GM12878 (cell line): ENCODE measurements around the gene ZCWPW2. TPM values are rescaled to one million over a fixed set of nuclear protein-coding genes. Genes with fewer than 3 reads are reported as not detected.

Experiments used
- CHD4 ChIP-seq: fragments of 200-600 bp; sonication (generic); IDR thresholded peaks from 2 replicates; pipeline ENCODE4 v1.6.1; 2016; ENCODE audit warnings: mild to moderate bottlenecking
- FOXM1 ChIP-seq: IDR thresholded peaks from 2 replicates; pipeline ENCODE4 v1.6.1; 2012; ENCODE audit warnings: low read depth, mild to moderate bottlenecking, inconsistent platforms, low read length, moderate library complexity
- HCFC1 ChIP-seq: fragments of 150-350 bp; IDR thresholded peaks from 2 replicates; pipeline ENCODE4 v1.6.1; 2014; ENCODE audit warnings: low read length
- IKZF1 ChIP-seq: fragments of 450-650 bp; conservative IDR thresholded peaks from 2 replicates; pipeline ENCODE4 v1.6.1; 2017; ENCODE audit warnings: antibody characterized with exemption, mild to moderate bottlenecking
- NFIC ChIP-seq: IDR thresholded peaks from 2 replicates; pipeline ENCODE4 v1.6.1; 2012; ENCODE audit warnings: low read depth, mild to moderate bottlenecking, inconsistent platforms, low read length, moderate library complexity
- NFYA ChIP-seq: IDR thresholded peaks from 2 replicates; pipeline ENCODE4 v1.6.1; 2011; ENCODE audit warnings: low read depth, mild to moderate bottlenecking, low read length, improper control_type of control experiment, borderline replicate concordance
- NR2F1 ChIP-seq: fragments of 450-650 bp; conservative IDR thresholded peaks from 2 replicates; pipeline ENCODE4 v1.6.1; 2017; ENCODE audit warnings: mild to moderate bottlenecking
- RUNX3 ChIP-seq: IDR thresholded peaks from 2 replicates; pipeline ENCODE4 v1.6.1; 2012; ENCODE audit warnings: low read length, inconsistent platforms
- SIN3A ChIP-seq: IDR thresholded peaks from 2 replicates; pipeline ENCODE4 v1.6.1; 2012; ENCODE audit warnings: low read depth, low read length, improper control_type of control experiment
- SMAD5 ChIP-seq: IDR thresholded peaks from 2 replicates; pipeline ENCODE4 v1.6.1; 2016; ENCODE audit warnings: antibody characterized with exemption, low read depth
- SPI1 ChIP-seq: IDR thresholded peaks from 2 replicates; pipeline ENCODE4 v1.6.1; 2011; ENCODE audit warnings: low read depth, mild to moderate bottlenecking, low read length, moderate library complexity, borderline replicate concordance; ENCODE audit not compliant: insufficient read depth
- TBL1XR1 ChIP-seq: IDR thresholded peaks from 2 replicates; pipeline ENCODE4 v1.6.1; 2012; ENCODE audit warnings: low read depth, low read length, improper control_type of control experiment
- polyA plus RNA-seq, 11 experiments: library from polyadenylated mRNA; depleted of rRNA in 4 of 11; unstranded in 6 of 11; stranded (reverse) in 5 of 11; fragments of >200 nt; fragmentation: Nextera tagmentation in 4 of 11; fragmentation: Illumina TruSeq in 1 of 11; extraction: Ambion mirVana in 4 of 11; extraction: Trizol in 1 of 11; gene quantifications; 1 replicate in 1 of 11; 2 replicates in 10 of 11; pipeline versions ENCODE4 v1.2.1 to v1.2.3, GENCODE V29; 2011 to 2016; ENCODE audit warnings: inconsistent platforms in 2 of 11, missing spikeins in 2 of 11, low read depth in 1 of 11
- total RNA-seq, 4 experiments: library from RNA; depleted of rRNA in 3 of 4; stranded (reverse); fragments of >200 nt in 3 of 4; fragmentation: Illumina TruSeq in 1 of 4; extraction: Trizol in 1 of 4; gene quantifications; 2 replicates each; pipeline versions ENCODE4 v1.2.1 to v1.2.3, GENCODE V29; 2013 to 2021
- TF ChIP-seq, protein P1 (sequence below): fragments of 450-650 bp; IDR thresholded peaks from 2 replicates; pipeline ENCODE4 v1.6.1; 2014; ENCODE audit warnings: mild to moderate bottlenecking
- TF ChIP-seq, protein P2 (sequence below): fragments of 450-650 bp; IDR thresholded peaks from 2 replicates; pipeline ENCODE4 v1.6.1; 2017; ENCODE audit warnings: mild to moderate bottlenecking, low read depth, inconsistent platforms; ENCODE audit not compliant: poor library complexity, severe bottlenecking
- TF ChIP-seq, protein P3 (sequence below): fragments of 450-650 bp; IDR thresholded peaks from 2 replicates; pipeline ENCODE4 v1.6.1; 2018; ENCODE audit warnings: mild to moderate bottlenecking, low read depth, moderate library complexity; ENCODE audit not compliant: partially characterized antibody
- TF ChIP-seq, protein P4 (sequence below): IDR thresholded peaks from 2 replicates; pipeline ENCODE4 v1.6.1; 2011; ENCODE audit warnings: low read depth, mild to moderate bottlenecking, low read length, moderate library complexity, borderline replicate concordance; ENCODE audit errors: extremely low read depth
- TF ChIP-seq, protein P5 (sequence below): fragments of 450-650 bp; conservative IDR thresholded peaks from 2 replicates; pipeline ENCODE4 v1.6.1; 2017; ENCODE audit warnings: mild to moderate bottlenecking, moderate library complexity
- TF ChIP-seq, protein P6 (sequence below): IDR thresholded peaks from 2 replicates; pipeline ENCODE4 v1.6.1; 2011; ENCODE audit warnings: low read depth, low read length, improper control_type of control experiment, borderline replicate concordance

Gene ZCWPW2
- total and polyA plus RNA-seq, 10 of the 15 experiments (the other 5 are each of a cell fraction or from before 2014, with no cell fraction given): 0.09 to 0.38 (median 0.22) TPM; not detected in 3

DNA sequence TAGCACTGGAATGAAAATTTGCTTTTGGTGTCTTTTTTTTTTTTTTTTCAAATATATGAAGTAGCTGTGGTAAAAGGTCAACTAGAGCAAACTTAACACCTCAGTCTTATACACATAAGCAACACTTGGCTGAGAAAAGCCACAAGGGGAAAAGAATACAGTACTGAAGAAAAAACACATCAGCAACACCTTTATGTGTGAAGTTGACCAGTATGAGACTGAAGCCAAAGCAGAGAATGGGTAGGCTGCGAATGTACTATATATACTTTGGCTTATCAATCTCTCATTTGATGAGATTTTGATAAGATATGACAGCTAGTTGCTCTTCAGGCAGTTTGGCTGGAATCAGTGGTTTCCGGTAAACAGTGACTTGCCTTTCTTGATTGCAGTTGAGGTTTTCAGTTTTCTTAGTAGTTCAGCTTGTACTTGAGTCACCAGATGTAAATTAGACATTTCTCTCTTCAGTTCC lies 22.0 kb upstream of the ZCWPW2 start (continued):
- TF ChIP-seq, protein P1, sequence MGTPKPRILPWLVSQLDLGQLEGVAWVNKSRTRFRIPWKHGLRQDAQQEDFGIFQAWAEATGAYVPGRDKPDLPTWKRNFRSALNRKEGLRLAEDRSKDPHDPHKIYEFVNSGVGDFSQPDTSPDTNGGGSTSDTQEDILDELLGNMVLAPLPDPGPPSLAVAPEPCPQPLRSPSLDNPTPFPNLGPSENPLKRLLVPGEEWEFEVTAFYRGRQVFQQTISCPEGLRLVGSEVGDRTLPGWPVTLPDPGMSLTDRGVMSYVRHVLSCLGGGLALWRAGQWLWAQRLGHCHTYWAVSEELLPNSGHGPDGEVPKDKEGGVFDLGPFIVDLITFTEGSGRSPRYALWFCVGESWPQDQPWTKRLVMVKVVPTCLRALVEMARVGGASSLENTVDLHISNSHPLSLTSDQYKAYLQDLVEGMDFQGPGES: no peak
- TF ChIP-seq NR2F1 (peak; percentile 98), IKZF1 (peak; percentile 85), SPI1 (no peak), SMAD5 (no peak), FOXM1 (no peak), HCFC1 (no peak), RUNX3 (peak; percentile 65), NFIC (no peak), SIN3A (no peak), NFYA (no peak), TBL1XR1 (no peak), CHD4 (no peak)
- TF ChIP-seq, protein P2, sequence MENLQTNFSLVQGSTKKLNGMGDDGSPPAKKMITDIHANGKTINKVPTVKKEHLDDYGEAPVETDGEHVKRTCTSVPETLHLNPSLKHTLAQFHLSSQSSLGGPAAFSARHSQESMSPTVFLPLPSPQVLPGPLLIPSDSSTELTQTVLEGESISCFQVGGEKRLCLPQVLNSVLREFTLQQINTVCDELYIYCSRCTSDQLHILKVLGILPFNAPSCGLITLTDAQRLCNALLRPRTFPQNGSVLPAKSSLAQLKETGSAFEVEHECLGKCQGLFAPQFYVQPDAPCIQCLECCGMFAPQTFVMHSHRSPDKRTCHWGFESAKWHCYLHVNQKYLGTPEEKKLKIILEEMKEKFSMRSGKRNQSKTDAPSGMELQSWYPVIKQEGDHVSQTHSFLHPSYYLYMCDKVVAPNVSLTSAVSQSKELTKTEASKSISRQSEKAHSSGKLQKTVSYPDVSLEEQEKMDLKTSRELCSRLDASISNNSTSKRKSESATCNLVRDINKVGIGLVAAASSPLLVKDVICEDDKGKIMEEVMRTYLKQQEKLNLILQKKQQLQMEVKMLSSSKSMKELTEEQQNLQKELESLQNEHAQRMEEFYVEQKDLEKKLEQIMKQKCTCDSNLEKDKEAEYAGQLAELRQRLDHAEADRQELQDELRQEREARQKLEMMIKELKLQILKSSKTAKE: peak; percentile 81
- TF ChIP-seq, protein P3, sequence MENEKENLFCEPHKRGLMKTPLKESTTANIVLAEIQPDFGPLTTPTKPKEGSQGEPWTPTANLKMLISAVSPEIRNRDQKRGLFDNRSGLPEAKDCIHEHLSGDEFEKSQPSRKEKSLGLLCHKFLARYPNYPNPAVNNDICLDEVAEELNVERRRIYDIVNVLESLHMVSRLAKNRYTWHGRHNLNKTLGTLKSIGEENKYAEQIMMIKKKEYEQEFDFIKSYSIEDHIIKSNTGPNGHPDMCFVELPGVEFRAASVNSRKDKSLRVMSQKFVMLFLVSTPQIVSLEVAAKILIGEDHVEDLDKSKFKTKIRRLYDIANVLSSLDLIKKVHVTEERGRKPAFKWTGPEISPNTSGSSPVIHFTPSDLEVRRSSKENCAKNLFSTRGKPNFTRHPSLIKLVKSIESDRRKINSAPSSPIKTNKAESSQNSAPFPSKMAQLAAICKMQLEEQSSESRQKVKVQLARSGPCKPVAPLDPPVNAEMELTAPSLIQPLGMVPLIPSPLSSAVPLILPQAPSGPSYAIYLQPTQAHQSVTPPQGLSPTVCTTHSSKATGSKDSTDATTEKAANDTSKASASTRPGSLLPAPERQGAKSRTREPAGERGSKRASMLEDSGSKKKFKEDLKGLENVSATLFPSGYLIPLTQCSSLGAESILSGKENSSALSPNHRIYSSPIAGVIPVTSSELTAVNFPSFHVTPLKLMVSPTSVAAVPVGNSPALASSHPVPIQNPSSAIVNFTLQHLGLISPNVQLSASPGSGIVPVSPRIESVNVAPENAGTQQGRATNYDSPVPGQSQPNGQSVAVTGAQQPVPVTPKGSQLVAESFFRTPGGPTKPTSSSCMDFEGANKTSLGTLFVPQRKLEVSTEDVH: peak; percentile 32
- TF ChIP-seq, protein P4, sequence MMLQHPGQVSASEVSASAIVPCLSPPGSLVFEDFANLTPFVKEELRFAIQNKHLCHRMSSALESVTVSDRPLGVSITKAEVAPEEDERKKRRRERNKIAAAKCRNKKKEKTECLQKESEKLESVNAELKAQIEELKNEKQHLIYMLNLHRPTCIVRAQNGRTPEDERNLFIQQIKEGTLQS: no peak
- TF ChIP-seq, protein P5, sequence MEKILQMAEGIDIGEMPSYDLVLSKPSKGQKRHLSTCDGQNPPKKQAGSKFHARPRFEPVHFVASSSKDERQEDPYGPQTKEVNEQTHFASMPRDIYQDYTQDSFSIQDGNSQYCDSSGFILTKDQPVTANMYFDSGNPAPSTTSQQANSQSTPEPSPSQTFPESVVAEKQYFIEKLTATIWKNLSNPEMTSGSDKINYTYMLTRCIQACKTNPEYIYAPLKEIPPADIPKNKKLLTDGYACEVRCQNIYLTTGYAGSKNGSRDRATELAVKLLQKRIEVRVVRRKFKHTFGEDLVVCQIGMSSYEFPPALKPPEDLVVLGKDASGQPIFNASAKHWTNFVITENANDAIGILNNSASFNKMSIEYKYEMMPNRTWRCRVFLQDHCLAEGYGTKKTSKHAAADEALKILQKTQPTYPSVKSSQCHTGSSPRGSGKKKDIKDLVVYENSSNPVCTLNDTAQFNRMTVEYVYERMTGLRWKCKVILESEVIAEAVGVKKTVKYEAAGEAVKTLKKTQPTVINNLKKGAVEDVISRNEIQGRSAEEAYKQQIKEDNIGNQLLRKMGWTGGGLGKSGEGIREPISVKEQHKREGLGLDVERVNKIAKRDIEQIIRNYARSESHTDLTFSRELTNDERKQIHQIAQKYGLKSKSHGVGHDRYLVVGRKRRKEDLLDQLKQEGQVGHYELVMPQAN: no peak
- TF ChIP-seq, protein P6, sequence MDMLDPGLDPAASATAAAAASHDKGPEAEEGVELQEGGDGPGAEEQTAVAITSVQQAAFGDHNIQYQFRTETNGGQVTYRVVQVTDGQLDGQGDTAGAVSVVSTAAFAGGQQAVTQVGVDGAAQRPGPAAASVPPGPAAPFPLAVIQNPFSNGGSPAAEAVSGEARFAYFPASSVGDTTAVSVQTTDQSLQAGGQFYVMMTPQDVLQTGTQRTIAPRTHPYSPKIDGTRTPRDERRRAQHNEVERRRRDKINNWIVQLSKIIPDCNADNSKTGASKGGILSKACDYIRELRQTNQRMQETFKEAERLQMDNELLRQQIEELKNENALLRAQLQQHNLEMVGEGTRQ: no peak
